Panc1 (cell line): ENCODE results near the gene NUP58.
A peak's percentile ranks its signal among the peaks of the same experiment; 100 is the strongest.

Experiments
- CTCF ChIP-seq: fragments of 450-650 bp; IDR thresholded peaks from 2 replicates; pipeline ENCODE4 v1.5.1; 2017; ENCODE audit warnings: mild to moderate bottlenecking
- POLR2AphosphoS5 ChIP-seq: IDR thresholded peaks from 2 replicates; pipeline ENCODE4 v1.6.1; 2012; ENCODE audit warnings: mild to moderate bottlenecking, low read depth, low read length, moderate library complexity
- REST ChIP-seq, 2 experiments: IDR thresholded peaks; 2 replicates each; pipeline ENCODE4 v1.6.1; 2011 to 2012; ENCODE audit warnings: low read depth in 2 of 2, control low read depth in 1 of 2, low read length in 1 of 2, mild to moderate bottlenecking in 1 of 2, moderate library complexity in 1 of 2; ENCODE audit not compliant: insufficient read depth in 1 of 2

GRCh38 chr13:25375727-25376358 lies 74.4 kb downstream of the NUP58 start:
- TF ChIP-seq CTCF (peak; percentile 80), POLR2AphosphoS5 (no peak), REST (IDR thresholded peaks at IDR 0.05; ENCODE audit: insufficient read depth in 1 of 2, low read depth in 2 of 2, low read length in 1 of 2) (no peak)
